Epithelial cell of proximal tubule (primary cell): ENCODE data around the gene GJC1. TPM values are rescaled to one million over a fixed set of nuclear protein-coding genes. Genes with fewer than 3 reads are reported as not detected.
"Not testable (repeated sequence)": the region's sequence is repeated elsewhere in the genome, so short reads cannot be mapped to it uniquely, and the experiment has no call there.

Source experiments
- DNase-seq: peaks from one replicate; pipeline ENCODE4 v3.0.0-alpha.2; 2011; ENCODE audit warnings: low read depth
- H3K4me3 ChIP-seq: 2 replicates; pipeline ENCODE4 v1.5.1; 2011; ENCODE audit warnings: low read depth, mild to moderate bottlenecking, low read length
- total RNA-seq: library from RNA; depleted of rRNA; stranded (reverse); fragments of >200 nt; gene quantifications from 2 replicates; pipeline ENCODE4 v1.2.3, GENCODE V29; 2015
- TF ChIP-seq, protein P1 (sequence below): conservative IDR thresholded peaks from 2 replicates; pipeline ENCODE4 v1.5.1; 2012; ENCODE audit warnings: low read depth, mild to moderate bottlenecking, low read length

The GJC1 gene
- total RNA-seq, 1 donor from 2014 or later = 42.4 TPM

DNA sequence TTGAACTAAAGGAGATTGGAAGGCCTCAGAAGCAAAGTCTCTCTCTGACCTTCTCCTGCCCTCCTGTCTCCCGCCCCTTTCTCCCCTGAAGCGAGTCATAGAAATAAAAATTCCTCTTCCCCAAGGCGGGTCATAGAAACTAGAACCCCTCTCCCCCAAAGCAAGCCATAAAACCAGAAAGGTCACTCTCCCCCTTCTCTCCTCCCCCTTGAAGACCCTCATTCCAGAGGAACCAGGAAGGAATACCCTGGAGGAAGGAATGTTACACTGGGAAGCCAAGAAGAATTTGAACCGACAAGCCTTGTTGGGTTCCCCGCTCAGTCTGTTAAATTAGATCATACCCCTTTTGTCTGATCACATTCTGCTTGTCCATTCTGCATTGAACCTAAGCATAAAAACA lies 2.7 kb upstream of the GJC1 start:
- H3K4me3 ChIP-seq = no peak overlapping the region
- no peak for DNase-seq

DNA sequence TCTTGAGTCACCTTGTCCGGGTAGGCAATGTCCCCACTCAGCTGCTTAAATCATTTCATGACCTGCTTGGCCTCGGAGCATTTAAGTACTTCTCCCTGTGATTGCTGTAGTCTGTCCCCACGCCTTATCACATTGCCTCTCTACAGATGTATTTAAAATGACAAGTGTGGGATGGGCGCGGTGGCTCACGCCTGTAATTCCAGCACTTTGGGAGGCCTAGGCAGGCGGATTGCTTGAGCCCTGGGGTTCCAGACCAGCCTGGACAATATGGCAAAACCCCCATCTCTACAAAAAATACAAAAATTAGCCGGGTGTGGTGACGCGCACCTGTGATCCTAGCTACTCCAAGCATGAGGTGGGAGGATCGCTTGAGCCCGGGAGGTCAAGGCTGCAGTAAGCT lies 1.3 kb upstream of the GJC1 start:
- TF ChIP-seq, protein P1, sequence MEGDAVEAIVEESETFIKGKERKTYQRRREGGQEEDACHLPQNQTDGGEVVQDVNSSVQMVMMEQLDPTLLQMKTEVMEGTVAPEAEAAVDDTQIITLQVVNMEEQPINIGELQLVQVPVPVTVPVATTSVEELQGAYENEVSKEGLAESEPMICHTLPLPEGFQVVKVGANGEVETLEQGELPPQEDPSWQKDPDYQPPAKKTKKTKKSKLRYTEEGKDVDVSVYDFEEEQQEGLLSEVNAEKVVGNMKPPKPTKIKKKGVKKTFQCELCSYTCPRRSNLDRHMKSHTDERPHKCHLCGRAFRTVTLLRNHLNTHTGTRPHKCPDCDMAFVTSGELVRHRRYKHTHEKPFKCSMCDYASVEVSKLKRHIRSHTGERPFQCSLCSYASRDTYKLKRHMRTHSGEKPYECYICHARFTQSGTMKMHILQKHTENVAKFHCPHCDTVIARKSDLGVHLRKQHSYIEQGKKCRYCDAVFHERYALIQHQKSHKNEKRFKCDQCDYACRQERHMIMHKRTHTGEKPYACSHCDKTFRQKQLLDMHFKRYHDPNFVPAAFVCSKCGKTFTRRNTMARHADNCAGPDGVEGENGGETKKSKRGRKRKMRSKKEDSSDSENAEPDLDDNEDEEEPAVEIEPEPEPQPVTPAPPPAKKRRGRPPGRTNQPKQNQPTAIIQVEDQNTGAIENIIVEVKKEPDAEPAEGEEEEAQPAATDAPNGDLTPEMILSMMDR = no peak
- no peak for DNase-seq
- no peak overlapping the region for H3K4me3 ChIP-seq

More for the DNA sequence above, 2.7 kb upstream of the GJC1 start:
- TF ChIP-seq, protein P1 = no peak

DNA sequence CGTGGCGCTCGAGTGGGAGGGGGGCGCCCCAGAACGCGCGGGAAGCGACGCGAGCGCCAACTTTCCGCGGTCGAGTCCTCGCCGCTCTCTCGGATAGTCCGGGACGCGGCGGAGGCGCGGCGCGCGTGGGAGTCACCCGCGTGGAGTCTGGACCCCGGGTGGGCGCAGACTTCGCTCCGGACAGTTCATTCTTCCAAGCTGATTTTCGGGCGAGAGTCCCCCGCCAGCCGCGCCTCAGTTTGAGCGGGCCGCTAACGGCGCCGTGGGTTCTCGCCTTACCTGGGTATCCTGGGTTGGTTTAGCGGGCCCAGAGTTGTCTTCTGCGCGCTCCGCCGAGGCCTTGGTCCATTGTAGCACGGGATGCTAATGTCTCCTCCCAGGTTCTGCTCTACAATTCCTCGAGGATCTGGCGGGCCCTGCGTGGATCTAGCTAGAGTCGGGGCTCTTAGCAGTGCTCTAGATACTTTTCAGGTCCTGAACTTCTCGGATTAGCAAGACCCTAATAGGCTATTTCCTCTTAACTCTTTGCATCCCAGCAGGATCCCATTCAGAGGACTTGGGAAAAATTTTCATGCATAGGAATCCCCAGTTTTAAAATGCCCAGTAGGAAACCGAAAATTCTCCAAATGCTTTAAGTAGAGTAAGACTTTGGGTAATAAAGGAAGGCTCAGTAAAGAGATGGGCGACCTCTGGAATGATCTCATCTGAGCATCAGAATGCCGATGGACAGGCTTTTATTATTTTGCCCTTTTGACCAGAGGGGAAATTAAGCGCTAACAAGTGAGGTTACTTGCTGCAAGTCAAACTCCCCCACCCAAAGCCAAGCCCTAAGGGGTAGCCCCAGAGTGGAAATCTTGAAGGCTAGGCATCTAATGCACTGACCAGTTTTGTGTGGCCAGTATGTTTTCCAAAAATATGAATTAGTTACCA lies 537 bp upstream of the GJC1 start:
- TF ChIP-seq, protein P1 = no peak
- no peak for DNase-seq
- peak overlapping the region; percentile 70 for H3K4me3 ChIP-seq

DNA sequence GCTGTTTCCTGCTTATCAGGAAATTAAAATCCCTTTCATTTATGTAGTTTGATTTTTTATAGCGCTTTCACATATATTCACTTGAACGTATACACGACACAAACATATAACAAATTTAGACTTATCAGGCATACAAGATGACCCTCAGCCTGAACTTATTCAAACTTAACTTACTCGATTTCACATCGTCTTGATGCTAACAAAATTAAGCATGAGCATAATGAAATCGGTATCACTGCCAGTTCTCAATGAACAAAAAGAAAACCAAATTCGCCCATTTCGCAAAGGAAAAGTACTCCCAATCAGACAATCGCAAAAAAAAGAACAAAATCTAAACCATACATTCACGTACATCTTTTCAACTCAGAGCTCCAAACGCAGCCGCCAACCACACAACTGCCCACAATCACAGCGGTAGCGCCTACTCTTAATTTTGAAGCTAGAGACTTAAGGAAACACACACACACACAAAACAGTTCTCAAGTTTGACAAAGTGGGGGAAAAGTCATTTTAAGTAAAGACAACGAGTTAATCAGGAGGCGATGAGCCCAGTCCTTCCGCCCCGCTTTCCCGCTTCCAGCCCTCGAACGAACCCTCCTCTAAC lies 1.1 kb downstream of the GJC1 start:
- H3K4me3 ChIP-seq = peak overlapping the region; percentile 70
- TF ChIP-seq, protein P1 = no peak
- DNase-seq = no peak

DNA sequence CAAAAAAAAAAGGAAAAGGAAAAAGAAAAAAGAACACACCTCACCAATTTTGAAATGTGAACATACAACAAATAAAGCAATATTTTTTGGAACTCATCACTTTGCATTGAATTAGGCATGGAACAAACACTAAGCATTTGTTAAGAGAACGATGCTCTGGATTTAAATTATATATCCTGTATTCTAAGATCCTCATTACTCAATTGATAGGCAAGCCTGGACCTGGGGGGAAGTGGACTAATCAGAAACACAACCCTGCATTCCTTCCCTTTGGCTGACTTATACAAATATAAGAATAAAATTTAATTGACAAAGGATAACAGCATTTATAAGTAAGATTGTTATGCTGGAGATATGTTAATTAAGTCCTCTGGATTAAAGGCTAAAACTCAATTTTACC lies 2.2 kb downstream of the GJC1 start:
- TF ChIP-seq, protein P1 = no peak
- DNase-seq = no peak
- H3K4me3 ChIP-seq = peak overlapping the region; percentile 70

DNA sequence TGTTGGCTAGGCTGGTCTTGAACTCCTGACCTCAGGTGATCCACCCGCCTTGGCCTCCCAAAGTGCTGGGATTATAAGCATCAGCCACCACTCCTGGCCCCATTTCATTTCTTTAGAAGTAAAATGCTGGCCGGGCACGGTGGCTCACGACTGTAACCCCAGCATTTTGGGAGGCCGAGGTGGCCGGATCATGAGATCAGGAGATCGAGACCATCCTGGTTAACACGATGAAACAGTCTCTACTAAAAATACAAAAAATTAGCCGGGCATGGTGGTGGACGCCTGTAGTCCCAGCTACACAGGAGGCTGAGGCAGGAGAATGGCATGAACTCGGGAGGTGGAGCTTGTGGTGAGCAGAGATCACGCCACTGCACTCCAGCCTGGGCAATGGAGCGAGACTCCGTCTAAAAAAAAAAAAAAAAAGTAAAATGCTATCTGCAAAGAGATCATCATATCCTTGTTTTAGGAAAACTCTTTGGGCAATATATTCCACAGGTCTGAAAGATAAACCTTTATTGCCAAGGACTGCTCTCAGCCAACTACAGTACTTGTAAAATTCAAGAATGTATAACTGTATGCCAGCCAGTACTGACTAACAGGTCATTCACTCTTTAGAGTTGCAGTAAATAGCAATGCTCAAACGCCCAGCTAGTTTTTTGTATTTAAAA lies 3.8 kb downstream of the GJC1 start:
- TF ChIP-seq, protein P1 = no peak
- H3K4me3 ChIP-seq = no peak overlapping the region
- DNase-seq = peak; percentile 52

DNA sequence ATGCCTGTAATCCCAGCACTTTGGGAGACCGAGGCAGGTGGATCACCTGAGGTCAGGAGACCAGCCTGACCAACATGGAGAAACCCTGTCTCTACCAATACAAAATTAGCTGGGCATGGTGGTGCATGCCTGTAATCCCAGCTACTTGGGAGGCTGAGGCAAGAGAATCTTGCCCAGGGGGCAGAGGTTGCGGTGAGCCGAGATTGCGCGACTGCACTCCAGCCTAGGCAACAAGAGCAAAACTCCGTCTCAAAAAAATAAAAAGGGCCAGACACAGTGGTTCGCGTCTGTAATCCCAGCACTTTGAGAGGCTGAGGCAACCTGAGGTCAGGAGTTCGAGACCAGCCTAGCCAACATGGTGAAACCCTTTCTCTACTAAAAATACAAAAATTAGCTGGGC lies 4.9 kb downstream of the GJC1 start:
- not testable (repeated sequence) for H3K4me3 ChIP-seq

More for the DNA sequence above, 4.9 kb downstream of the GJC1 start:
- not testable (repeated sequence) for DNase-seq
